GM10266 (cell line): Measurements from ENCODE around the gene LMF1.

Experiments
- DNase-seq: peaks from one replicate; pipeline ENCODE4 v3.0.0; 2012; ENCODE audit errors: extremely low spot score
- TF ChIP-seq, protein P1 (sequence below): IDR thresholded peaks from 2 replicates; pipeline ENCODE4 v1.5.1; 2012; ENCODE audit warnings: mild to moderate bottlenecking, low read depth; ENCODE audit not compliant: control insufficient read depth, insufficient read depth; ENCODE audit errors: missing control alignments

Gene LMF1

DNA sequence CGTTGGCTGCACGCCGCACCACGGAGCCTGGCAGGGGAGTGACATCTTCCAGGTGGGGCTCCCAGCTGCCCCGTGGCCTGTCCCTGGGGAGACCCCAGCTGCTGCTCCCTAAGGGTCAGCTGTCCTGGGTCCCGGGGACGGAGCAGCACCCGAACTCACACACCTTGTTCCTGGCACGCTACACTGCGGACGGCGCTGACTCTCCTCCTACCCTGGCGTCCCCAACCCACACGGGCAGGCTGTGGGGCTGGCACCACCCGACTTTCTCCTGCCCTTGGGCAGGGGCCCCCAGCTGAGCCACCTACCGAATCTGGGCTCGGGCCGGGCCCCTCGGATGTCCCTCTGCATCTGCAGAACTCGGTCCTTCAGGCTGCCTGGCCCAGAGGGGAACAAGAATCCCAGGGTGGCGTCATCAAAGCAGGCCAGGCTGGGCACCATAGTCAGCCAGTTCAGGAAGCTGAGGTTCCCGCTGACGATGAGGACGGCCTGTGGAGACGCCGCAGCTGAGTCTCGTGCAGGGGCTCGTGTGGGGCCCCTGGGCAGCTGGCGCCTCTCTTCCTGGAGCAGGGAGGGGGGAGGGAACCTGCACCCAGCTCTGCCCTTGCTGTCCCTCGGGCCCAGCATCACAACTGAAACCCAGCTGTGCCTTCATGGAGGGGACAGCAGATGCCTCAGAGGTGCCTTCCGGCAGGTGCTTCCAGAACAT lies 99.8 kb downstream of the LMF1 start:
- DNase-seq = no peak
- TF ChIP-seq, protein P1, sequence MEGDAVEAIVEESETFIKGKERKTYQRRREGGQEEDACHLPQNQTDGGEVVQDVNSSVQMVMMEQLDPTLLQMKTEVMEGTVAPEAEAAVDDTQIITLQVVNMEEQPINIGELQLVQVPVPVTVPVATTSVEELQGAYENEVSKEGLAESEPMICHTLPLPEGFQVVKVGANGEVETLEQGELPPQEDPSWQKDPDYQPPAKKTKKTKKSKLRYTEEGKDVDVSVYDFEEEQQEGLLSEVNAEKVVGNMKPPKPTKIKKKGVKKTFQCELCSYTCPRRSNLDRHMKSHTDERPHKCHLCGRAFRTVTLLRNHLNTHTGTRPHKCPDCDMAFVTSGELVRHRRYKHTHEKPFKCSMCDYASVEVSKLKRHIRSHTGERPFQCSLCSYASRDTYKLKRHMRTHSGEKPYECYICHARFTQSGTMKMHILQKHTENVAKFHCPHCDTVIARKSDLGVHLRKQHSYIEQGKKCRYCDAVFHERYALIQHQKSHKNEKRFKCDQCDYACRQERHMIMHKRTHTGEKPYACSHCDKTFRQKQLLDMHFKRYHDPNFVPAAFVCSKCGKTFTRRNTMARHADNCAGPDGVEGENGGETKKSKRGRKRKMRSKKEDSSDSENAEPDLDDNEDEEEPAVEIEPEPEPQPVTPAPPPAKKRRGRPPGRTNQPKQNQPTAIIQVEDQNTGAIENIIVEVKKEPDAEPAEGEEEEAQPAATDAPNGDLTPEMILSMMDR = no peak

DNA sequence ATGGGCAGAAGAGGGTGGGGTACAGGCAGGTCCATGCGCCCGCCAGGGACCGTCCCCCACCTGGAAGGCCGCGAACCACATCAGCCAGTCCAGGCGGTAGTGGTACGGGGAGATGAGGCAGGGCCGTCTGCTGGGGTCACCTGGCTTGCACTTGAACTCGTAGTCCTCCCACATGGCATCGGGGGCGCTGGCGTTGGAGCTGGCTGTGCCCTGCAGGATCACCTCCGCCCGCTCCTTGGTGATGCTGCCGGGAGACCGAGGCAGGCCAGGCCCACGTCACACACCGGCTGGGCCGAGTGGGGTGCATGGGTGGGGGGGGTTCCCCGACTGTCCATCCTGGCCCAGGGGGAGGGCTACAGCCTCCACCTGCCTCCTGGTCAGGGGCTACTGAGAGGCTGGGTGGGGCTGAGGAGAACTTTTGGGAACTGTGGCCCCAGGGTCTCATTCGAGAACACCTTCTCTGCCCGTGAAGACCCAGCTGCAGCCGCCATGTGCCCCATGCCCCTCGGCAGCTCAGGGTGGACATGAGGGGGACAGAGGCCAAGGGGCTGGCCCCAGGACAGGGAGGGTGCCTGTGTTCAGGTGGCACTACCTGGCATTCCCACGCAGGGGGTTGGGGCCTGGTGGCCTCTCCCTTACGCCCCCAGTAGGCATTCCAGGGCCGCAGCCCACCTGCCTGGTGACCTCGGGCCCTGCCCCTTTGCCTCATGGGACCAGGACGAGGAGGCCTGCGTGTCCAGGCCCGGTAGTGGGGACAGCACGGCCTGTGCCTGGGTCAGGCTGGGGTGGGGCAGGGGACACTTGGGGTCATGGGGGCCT lies 100.8 kb downstream of the LMF1 start:
- no peak for DNase-seq
- TF ChIP-seq, protein P1 = no peak

DNA sequence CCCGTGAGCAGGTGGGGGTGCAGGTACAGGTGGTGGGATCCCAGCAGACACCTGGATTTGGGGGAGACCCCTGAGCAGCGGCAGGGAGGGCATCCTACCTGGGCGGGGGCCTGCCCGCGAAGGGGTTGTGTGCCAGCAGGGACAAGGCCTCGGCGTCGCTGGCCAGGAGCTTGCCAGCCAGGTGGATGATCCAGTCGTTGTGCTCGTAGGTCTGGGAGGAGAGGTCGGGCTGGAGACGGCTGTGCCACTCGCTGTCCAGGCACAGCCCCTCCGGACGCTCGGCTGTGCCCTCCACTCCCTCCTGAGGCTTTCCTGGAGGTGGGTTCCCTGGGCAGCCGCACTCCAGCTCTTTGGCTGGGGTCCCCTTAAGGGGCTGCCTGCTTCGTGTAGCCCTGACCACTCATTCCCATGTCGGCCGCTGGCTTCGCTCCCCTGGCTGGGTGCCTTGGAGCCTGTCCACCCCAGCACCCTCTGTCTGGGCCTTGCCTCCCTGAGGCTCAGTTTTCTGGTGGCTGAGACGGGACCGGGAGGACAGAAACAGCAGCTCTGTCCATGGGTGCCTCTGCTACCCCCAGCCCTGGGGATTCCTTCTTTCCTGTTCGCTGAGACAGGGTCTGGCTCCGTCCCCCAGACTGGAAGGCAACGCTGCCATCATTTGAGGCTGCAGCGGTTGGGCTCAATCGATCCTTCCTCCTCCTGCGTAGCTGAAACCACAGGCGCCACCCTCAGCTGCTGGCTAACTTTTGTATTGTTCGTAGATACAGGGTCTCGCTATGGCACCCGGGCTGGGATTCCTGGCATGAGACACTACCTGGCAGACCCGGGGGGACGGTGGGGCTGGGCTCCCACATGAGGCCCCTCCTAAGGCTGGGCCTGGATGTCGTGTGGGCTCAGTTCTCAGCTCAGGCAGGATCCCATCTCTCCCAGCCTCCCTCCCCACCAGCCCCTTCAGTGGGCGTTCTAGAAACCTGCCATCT lies 101.7 kb downstream of the LMF1 start:
- TF ChIP-seq, protein P1 = no peak
- DNase-seq = no peak

DNA sequence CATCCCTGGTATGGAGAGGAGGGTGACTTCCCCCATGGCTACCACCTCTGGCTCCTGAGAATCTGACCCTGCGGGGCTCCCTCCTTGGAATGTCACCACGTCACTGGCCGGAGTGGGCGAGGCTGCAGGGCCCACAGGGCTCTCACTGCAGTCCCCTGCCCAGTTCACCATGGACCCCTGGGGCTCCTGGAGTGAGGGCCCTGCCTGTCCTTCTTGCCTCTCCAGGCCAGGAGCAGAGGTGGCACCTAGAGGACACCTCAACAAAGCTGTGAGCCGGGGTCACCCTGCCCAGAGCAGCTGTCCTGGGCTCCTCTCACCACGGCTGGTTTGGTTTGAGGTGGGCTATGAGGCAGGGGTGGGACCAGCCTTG lies 102.4 kb downstream of the LMF1 start:
- TF ChIP-seq, protein P1 = no peak
- no peak for DNase-seq

DNA sequence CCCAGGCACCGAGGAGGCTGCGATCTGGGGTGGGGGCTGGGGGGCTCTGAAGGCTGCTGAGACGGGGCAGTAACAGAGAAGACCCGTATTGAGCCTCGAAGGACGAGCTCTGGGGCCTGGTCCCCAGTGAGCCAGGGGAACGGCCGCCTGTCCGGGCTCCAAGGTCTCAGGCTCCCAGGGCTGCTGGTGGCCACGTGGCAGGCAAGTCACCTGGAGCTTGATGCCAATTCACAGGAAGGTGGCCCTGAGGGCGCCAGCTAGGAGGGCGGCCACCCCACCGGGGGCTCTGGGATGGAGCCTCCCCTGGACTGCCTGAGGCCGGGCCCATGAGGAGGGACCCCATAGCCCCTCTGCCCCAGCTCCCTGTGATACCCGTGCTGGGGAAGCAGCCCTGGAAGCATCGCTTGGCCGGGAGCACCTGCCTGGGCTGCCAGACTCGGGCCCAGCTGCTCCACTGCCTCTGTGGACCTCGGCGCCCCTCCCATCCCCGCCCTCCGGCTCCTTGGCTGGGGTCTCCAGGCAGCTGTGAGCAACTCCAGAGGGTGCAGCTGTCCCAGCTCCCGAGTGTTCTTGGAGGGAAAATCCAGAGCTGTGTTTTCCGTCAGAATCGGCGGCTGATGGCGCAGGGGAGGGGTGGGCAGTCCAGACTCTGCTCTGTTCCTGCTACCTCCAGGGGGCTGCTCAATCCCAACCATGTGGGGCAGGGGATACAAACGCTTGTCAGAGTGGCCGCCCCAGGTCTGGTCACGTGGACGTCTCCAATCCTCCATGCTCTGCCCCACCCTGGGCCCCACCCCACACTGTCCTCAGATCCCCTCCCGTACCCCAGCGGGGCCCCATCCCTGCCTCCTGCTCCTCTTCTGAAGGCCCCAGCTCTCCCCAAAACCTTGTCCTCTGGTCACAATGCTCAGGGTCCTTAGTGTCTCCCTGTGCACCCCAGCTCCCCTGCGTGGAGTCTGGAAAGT lies 103.1 kb downstream of the LMF1 start:
- TF ChIP-seq, protein P1 = no peak

DNA sequence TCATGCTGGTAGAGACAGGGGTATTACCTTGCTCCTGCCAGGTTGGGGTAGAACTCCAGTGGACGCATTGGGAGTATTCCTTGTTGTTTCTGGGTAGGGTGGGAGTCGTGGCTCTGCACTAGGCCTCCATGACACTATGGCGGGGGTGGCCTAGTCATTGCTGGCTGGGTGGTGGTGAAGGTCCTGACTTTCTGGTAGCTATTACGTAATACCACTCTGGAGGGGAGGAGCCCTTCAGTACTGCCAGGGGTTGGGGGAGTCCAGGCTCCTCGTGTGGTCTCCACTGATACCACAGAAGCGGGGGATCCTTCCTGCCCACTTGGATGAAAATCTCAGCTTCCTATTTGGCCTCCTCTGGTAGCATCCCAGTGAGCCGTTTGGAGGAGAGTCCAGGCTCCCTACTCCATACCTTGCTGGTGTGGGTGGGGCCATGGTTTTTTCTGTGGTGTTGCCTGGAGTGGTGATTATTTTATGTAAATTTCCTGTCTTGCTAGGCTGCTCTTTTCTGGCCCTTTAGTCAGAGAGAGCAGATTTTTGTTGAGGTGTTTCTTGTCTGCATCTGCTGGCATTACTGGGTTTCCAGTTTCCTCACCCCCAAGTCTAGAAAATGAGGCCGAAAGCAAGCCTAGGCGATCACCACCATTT lies 104.4 kb downstream of the LMF1 start:
- DNase-seq = no peak
- TF ChIP-seq, protein P1 = no peak

More for the DNA sequence above, 103.1 kb downstream of the LMF1 start:
- no peak for DNase-seq
